Neural progenitor cell (in vitro differentiated cells): ENCODE measurements around the gene RIPPLY3. TPM values are rescaled to one million over a fixed set of nuclear protein-coding genes. Genes with fewer than 3 reads are reported as not detected.

Experiments used
- DNase-seq: peaks from one replicate; pipeline ENCODE4 v3.0.0-alpha.2; 2016; ENCODE audit warnings: low spot score
- H2AFZ ChIP-seq: fragments of 200-600 bp; sonication (generic); replicated peaks from 2 replicates; pipeline ENCODE4 v1.6.1; 2016; ENCODE audit warnings: antibody characterized with exemption
- H3F3A ChIP-seq: fragments of 200-600 bp; sonication (generic); 2 replicates; pipeline ENCODE4 v1.6.1; 2016; ENCODE audit warnings: antibody characterized with exemption, low read depth
- H3K27ac ChIP-seq: fragments of 200-600 bp; sonication (generic); 2 replicates; pipeline ENCODE4 v1.5.1; 2016; ENCODE audit warnings: mild to moderate bottlenecking
- H3K27me3 ChIP-seq: fragments of 200-600 bp; sonication (generic); 2 replicates; pipeline ENCODE4 v1.6.1; 2016; ENCODE audit warnings: mild to moderate bottlenecking, moderate library complexity
- H3K36me3 ChIP-seq: fragments of 200-600 bp; sonication (generic); 2 replicates; pipeline ENCODE4 v1.5.1; 2016
- H3K4me1 ChIP-seq: fragments of 200-600 bp; sonication (generic); 2 replicates; pipeline ENCODE4 v1.6.1; 2016; ENCODE audit warnings: mixed run types
- H3K4me2 ChIP-seq: fragments of 200-600 bp; sonication (generic); 2 replicates; pipeline ENCODE4 v1.6.1; 2016
- H3K4me3 ChIP-seq: fragments of 200-600 bp; sonication (generic); 2 replicates; pipeline ENCODE4 v1.5.1; 2016
- H3K79me2 ChIP-seq: fragments of 200-600 bp; sonication (generic); 2 replicates; pipeline ENCODE4 v1.6.1; 2016; ENCODE audit warnings: low read depth
- H3K9ac ChIP-seq: fragments of 200-600 bp; sonication (generic); 2 replicates; pipeline ENCODE4 v1.6.1; 2016
- H3K9me3 ChIP-seq: fragments of 200-600 bp; sonication (generic); 2 replicates; pipeline ENCODE4 v1.5.1; 2016; ENCODE audit warnings: low read depth
- H4K20me1 ChIP-seq: fragments of 200-600 bp; sonication (generic); 2 replicates; pipeline ENCODE4 v1.6.1; 2016; ENCODE audit warnings: low read depth
- H3K27ac Mint-ChIP-seq: 3 replicates; pipeline ENCODE4 v1.8.0; 2021; ENCODE audit warnings: mixed read lengths
- H3K27me3 Mint-ChIP-seq: 2 replicates; pipeline ENCODE4 v1.8.0; 2022; ENCODE audit warnings: low read depth, mild to moderate bottlenecking, inconsistent platforms, moderate library complexity, mixed read lengths; ENCODE audit not compliant: insufficient read depth
- H3K36me3 Mint-ChIP-seq: 3 replicates; pipeline ENCODE4 v1.8.0; 2021; ENCODE audit warnings: mixed read lengths
- H3K4me1 Mint-ChIP-seq: 3 replicates; pipeline ENCODE4 v1.8.0; 2021; ENCODE audit warnings: mixed read lengths
- H3K4me3 Mint-ChIP-seq: 3 replicates; pipeline ENCODE4 v1.8.0; 2021; ENCODE audit warnings: mild to moderate bottlenecking, moderate library complexity, mixed read lengths
- H3K9me3 Mint-ChIP-seq: 3 replicates; pipeline ENCODE4 v1.8.0; 2020; ENCODE audit warnings: mixed read lengths
- CTCF ChIP-seq: fragments of 200-600 bp; sonication (generic); IDR thresholded peaks from 2 replicates; pipeline ENCODE4 v1.5.1; 2017; ENCODE audit warnings: antibody characterized with exemption, mild to moderate bottlenecking
- EZH2 ChIP-seq: fragments of 200-600 bp; sonication (generic); IDR thresholded peaks from 2 replicates; pipeline ENCODE4 v1.6.1; 2017; ENCODE audit warnings: antibody characterized with exemption, mild to moderate bottlenecking, moderate library complexity
- EZH2phosphoT487 ChIP-seq: fragments of 200-600 bp; sonication (generic); IDR thresholded peaks from 2 replicates; pipeline ENCODE4 v1.6.1; 2017; ENCODE audit warnings: antibody characterized with exemption
- total RNA-seq: library from RNA; depleted of rRNA; stranded (reverse); fragments of >200 nt; gene quantifications from 2 replicates; pipeline ENCODE4 v1.2.3, GENCODE V29; 2015; ENCODE audit warnings: low replicate concordance

The RIPPLY3 gene
- total RNA-seq, 1 donor from 2014 or later, result 2.8 TPM

GRCh38 chr21:37057614-37058013 is 51.1 kb downstream of the RIPPLY3 start:
- no peaks in the 10 kb centered on the region for H4K20me1 ChIP-seq
- H3K27ac ChIP-seq, result no peak overlapping the region
- DNase-seq, result peak; percentile 82
- H3K79me2 ChIP-seq, result no peaks in the 10 kb centered on the region
- no peaks in the 10 kb centered on the region for H3K27me3 ChIP-seq
- peaks cover 31% of the 10 kb centered on the region for H3F3A ChIP-seq
- Mint-ChIP-seq H3K9me3 (peaks cover 11% of the 10 kb centered on the region), H3K27ac (no peak overlapping the region), H3K27me3 (peaks cover 5% of the 10 kb centered on the region), H3K36me3 (peaks cover 3% of the 10 kb centered on the region), H3K4me1 (peaks cover 47% of the 10 kb centered on the region), H3K4me3 (no peak overlapping the region)
- H3K9me3 ChIP-seq, result no peaks in the 10 kb centered on the region
- no peaks in the 10 kb centered on the region for H3K36me3 ChIP-seq
- no peak overlapping the region for H3K4me3 ChIP-seq
- peak overlapping the region; percentile 21 for H3K4me2 ChIP-seq
- H2AFZ ChIP-seq, result no peak overlapping the region
- no peak overlapping the region for H3K9ac ChIP-seq
- peaks cover 49% of the 10 kb centered on the region for H3K4me1 ChIP-seq
- no peak for TF ChIP-seq EZH2
- no peak for TF ChIP-seq EZH2phosphoT487
- TF ChIP-seq CTCF, result no peak

GRCh38 chr21:37058261-37058660 is 51.8 kb downstream of the RIPPLY3 start:
- H3K27me3 ChIP-seq, result no peaks in the 10 kb centered on the region
- no peaks in the 10 kb centered on the region for H3K9me3 ChIP-seq
- Mint-ChIP-seq H3K4me3 (no peak overlapping the region), H3K27me3 (peaks cover 5% of the 10 kb centered on the region), H3K36me3 (peaks cover 3% of the 10 kb centered on the region), H3K4me1 (peaks cover 51% of the 10 kb centered on the region), H3K9me3 (peaks cover 11% of the 10 kb centered on the region), H3K27ac (peak overlapping the region; percentile 7)
- no peaks in the 10 kb centered on the region for H4K20me1 ChIP-seq
- H2AFZ ChIP-seq, result no peak overlapping the region
- H3K36me3 ChIP-seq, result no peaks in the 10 kb centered on the region
- H3F3A ChIP-seq, result peaks cover 31% of the 10 kb centered on the region
- no peak overlapping the region for H3K27ac ChIP-seq
- peak overlapping the region; percentile 21 for H3K4me2 ChIP-seq
- no peak overlapping the region for H3K9ac ChIP-seq
- no peak overlapping the region for H3K4me3 ChIP-seq
- no peak for TF ChIP-seq EZH2
- TF ChIP-seq EZH2phosphoT487, result no peak
- TF ChIP-seq CTCF, result no peak
- H3K79me2 ChIP-seq, result no peaks in the 10 kb centered on the region
- H3K4me1 ChIP-seq, result peaks cover 49% of the 10 kb centered on the region
- no peak for DNase-seq

GRCh38 chr21:37059181-37059580 is 52.7 kb downstream of the RIPPLY3 start:
- Mint-ChIP-seq H3K36me3 (peaks cover 3% of the 10 kb centered on the region), H3K9me3 (peaks cover 11% of the 10 kb centered on the region), H3K27me3 (peaks cover 5% of the 10 kb centered on the region), H3K27ac (peak overlapping the region; percentile 72), H3K4me3 (no peak overlapping the region), H3K4me1 (peaks cover 60% of the 10 kb centered on the region)
- Histone ChIP-seq H3K9ac (no peak overlapping the region), H3K4me2 (no peak overlapping the region), H4K20me1 (no peaks in the 10 kb centered on the region), H3K36me3 (no peaks in the 10 kb centered on the region), H3K27me3 (no peaks in the 10 kb centered on the region), H3K4me1 (peaks cover 54% of the 10 kb centered on the region), H3K4me3 (no peak overlapping the region), H2AFZ (no peak overlapping the region), H3K9me3 (no peaks in the 10 kb centered on the region), H3K79me2 (no peaks in the 10 kb centered on the region), H3K27ac (no peak overlapping the region), H3F3A (peaks cover 31% of the 10 kb centered on the region)
- no peak for DNase-seq
- no peak for TF ChIP-seq EZH2phosphoT487
- TF ChIP-seq CTCF, result no peak
- TF ChIP-seq EZH2, result no peak
